ENCODE data around the gene SKI.

Gene SKI

GRCh38 chr1:2358651-2359640 lies 130.8 kb downstream of the SKI start:
- DNase-seq: no peak

Data from KG1 (cell line).